Measurements from ENCODE around the gene BTBD2. TPM values are rescaled to one million over a fixed set of nuclear protein-coding genes. Genes with fewer than 3 reads are reported as not detected.

Gene BTBD2
- polyA plus RNA-seq, 2 donors = 40.0 to 48.9 TPM

- Histone ChIP-seq H3K9me3 (ENCODE audit: control insufficient read depth in 2 of 2, insufficient read depth in 1 of 2, low read depth in 1 of 2, low read length in 1 of 2) (no peaks in the 10 kb centered on the region), H3K27me3 (ENCODE audit: control insufficient read depth in 1 of 2, insufficient read depth in 2 of 2, low read length in 2 of 2) (no peaks in the 10 kb centered on the region), H3K36me3 (ENCODE audit: control insufficient read depth in 2 of 2, insufficient read depth in 2 of 2, low read length in 1 of 2) (peaks cover 0 to 13% of the 10 kb centered on the region in 2 donors), H3K27ac (ENCODE audit: low read depth in 2 of 2, low read length in 1 of 2) (no peak overlapping the region), H3K4me3 (ENCODE audit: low read depth in 1 of 2, low read length in 2 of 2) (no peak overlapping the region), H3K4me1 (ENCODE audit: control insufficient read depth in 2 of 2, insufficient read depth in 2 of 2, low read length in 1 of 2) (peaks cover 21 to 31% of the 10 kb centered on the region in 2 donors)
- 81% methylated on average over 18 of the region's 18 CpGs for WGBS, 2 donors
These were observed 69.6 kb downstream of the BTBD2 start for GRCh38 chr19:1945899-1946298.

- H3K4me1 ChIP-seq (ENCODE audit: control insufficient read depth in 2 of 2, insufficient read depth in 2 of 2, low read length in 1 of 2) = peaks cover 21 to 35% of the 10 kb centered on the region in 2 donors
- peaks cover 0 to 13% of the 10 kb centered on the region in 2 donors for H3K36me3 ChIP-seq (ENCODE audit: control insufficient read depth in 2 of 2, insufficient read depth in 2 of 2, low read length in 1 of 2)
- WGBS, 2 donors = 87 to 89% methylated on average over 28 to 30 of the region's 30 CpGs
- no peaks in the 10 kb centered on the region for H3K9me3 ChIP-seq (ENCODE audit: control insufficient read depth in 2 of 2, insufficient read depth in 1 of 2, low read depth in 1 of 2, low read length in 1 of 2)
- H3K27me3 ChIP-seq (ENCODE audit: control insufficient read depth in 1 of 2, insufficient read depth in 2 of 2, low read length in 2 of 2) = no peaks in the 10 kb centered on the region
- H3K4me3 ChIP-seq (ENCODE audit: low read depth in 1 of 2, low read length in 2 of 2) = no peak overlapping the region
- H3K27ac ChIP-seq (ENCODE audit: low read depth in 2 of 2, low read length in 1 of 2) = no peak overlapping the region
These were observed 70.5 kb downstream of the BTBD2 start for GRCh38 chr19:1944916-1945561.

- H3K4me1 ChIP-seq (ENCODE audit: control insufficient read depth in 2 of 2, insufficient read depth in 2 of 2, low read length in 1 of 2) = peaks cover 21 to 38% of the 10 kb centered on the region in 2 donors
- no peak overlapping the region for H3K4me3 ChIP-seq (ENCODE audit: low read depth in 1 of 2, low read length in 2 of 2)
- no peaks in the 10 kb centered on the region for H3K27me3 ChIP-seq (ENCODE audit: control insufficient read depth in 1 of 2, insufficient read depth in 2 of 2, low read length in 2 of 2)
- H3K27ac ChIP-seq (ENCODE audit: low read depth in 2 of 2, low read length in 1 of 2) = no peak overlapping the region
- no peaks in the 10 kb centered on the region for H3K9me3 ChIP-seq (ENCODE audit: control insufficient read depth in 2 of 2, insufficient read depth in 1 of 2, low read depth in 1 of 2, low read length in 1 of 2)
- WGBS, 2 donors = 77% methylated on average over 40 to 42 of the region's 42 CpGs
- peaks cover 0 to 8% of the 10 kb centered on the region in 2 donors for H3K36me3 ChIP-seq (ENCODE audit: control insufficient read depth in 2 of 2, insufficient read depth in 2 of 2, low read length in 1 of 2)
These were observed 71.2 kb downstream of the BTBD2 start for GRCh38 chr19:1944088-1944915.

GRCh38 chr19:1943661-1944087 is 71.8 kb downstream of the BTBD2 start:
- Histone ChIP-seq H3K4me3 (ENCODE audit: low read depth in 1 of 2, low read length in 2 of 2) (no peak overlapping the region), H3K36me3 (ENCODE audit: control insufficient read depth in 2 of 2, insufficient read depth in 2 of 2, low read length in 1 of 2) (peaks cover 0 to 5% of the 10 kb centered on the region in 2 donors), H3K9me3 (ENCODE audit: control insufficient read depth in 2 of 2, insufficient read depth in 1 of 2, low read depth in 1 of 2, low read length in 1 of 2) (no peaks in the 10 kb centered on the region), H3K27ac (ENCODE audit: low read depth in 2 of 2, low read length in 1 of 2) (no peak overlapping the region), H3K4me1 (ENCODE audit: control insufficient read depth in 2 of 2, insufficient read depth in 2 of 2, low read length in 1 of 2) (peaks cover 21 to 38% of the 10 kb centered on the region in 2 donors), H3K27me3 (ENCODE audit: control insufficient read depth in 1 of 2, insufficient read depth in 2 of 2, low read length in 2 of 2) (no peaks in the 10 kb centered on the region)
- 85 to 86% methylated on average over 19 to 22 of the region's 22 CpGs for WGBS, 2 donors

- no peaks in the 10 kb centered on the region for H3K9me3 ChIP-seq (ENCODE audit: control insufficient read depth in 2 of 2, insufficient read depth in 1 of 2, low read depth in 1 of 2, low read length in 1 of 2)
- H3K4me1 ChIP-seq (ENCODE audit: control insufficient read depth in 2 of 2, insufficient read depth in 2 of 2, low read length in 1 of 2) = peaks cover 21 to 38% of the 10 kb centered on the region in 2 donors
- peak overlapping the region; percentile 98 to 100 for H3K27ac ChIP-seq (ENCODE audit: low read depth in 2 of 2, low read length in 1 of 2)
- WGBS, 2 donors = 22 to 24% methylated on average over 21 of the region's 21 CpGs
- no peaks in the 10 kb centered on the region for H3K27me3 ChIP-seq (ENCODE audit: control insufficient read depth in 1 of 2, insufficient read depth in 2 of 2, low read length in 2 of 2)
- peaks cover 0 to 5% of the 10 kb centered on the region in 2 donors for H3K36me3 ChIP-seq (ENCODE audit: control insufficient read depth in 2 of 2, insufficient read depth in 2 of 2, low read length in 1 of 2)
- peak overlapping the region; percentile 80 to 88 for H3K4me3 ChIP-seq (ENCODE audit: low read depth in 1 of 2, low read length in 2 of 2)
These were observed 72.5 kb downstream of the BTBD2 start for GRCh38 chr19:1942934-1943555.

- no peaks in the 10 kb centered on the region for H3K9me3 ChIP-seq (ENCODE audit: control insufficient read depth in 2 of 2, insufficient read depth in 1 of 2, low read depth in 1 of 2, low read length in 1 of 2)
- peaks cover 15 to 33% of the 10 kb centered on the region in 2 donors for H3K4me1 ChIP-seq (ENCODE audit: control insufficient read depth in 2 of 2, insufficient read depth in 2 of 2, low read length in 1 of 2)
- 1% methylated on average over 39 to 40 of the region's 40 CpGs for WGBS, 2 donors
- H3K36me3 ChIP-seq (ENCODE audit: control insufficient read depth in 2 of 2, insufficient read depth in 2 of 2, low read length in 1 of 2) = peaks cover 0 to 2% of the 10 kb centered on the region in 2 donors
- H3K27ac ChIP-seq (ENCODE audit: low read depth in 2 of 2, low read length in 1 of 2) = peak overlapping the region; percentile 98 to 100
- peak overlapping the region; percentile 80 to 88 for H3K4me3 ChIP-seq (ENCODE audit: low read depth in 1 of 2, low read length in 2 of 2)
- no peaks in the 10 kb centered on the region for H3K27me3 ChIP-seq (ENCODE audit: control insufficient read depth in 1 of 2, insufficient read depth in 2 of 2, low read length in 2 of 2)
These were observed 73.2 kb downstream of the BTBD2 start for GRCh38 chr19:1942078-1942933.

- WGBS, 2 donors = 1% methylated on average over 53 to 97 of the region's 97 CpGs
- H3K4me3 ChIP-seq (ENCODE audit: low read depth in 1 of 2, low read length in 2 of 2) = peak within 1 kb of the TSS; percentile 80 to 88
- peak within 1 kb of the TSS; percentile 98 to 100 for H3K27ac ChIP-seq (ENCODE audit: low read depth in 2 of 2, low read length in 1 of 2)
- no peaks in the 10 kb centered on the region for H3K27me3 ChIP-seq (ENCODE audit: control insufficient read depth in 1 of 2, insufficient read depth in 2 of 2, low read length in 2 of 2)
- no peaks in the 10 kb centered on the region for H3K9me3 ChIP-seq (ENCODE audit: control insufficient read depth in 2 of 2, insufficient read depth in 1 of 2, low read depth in 1 of 2, low read length in 1 of 2)
- H3K36me3 ChIP-seq (ENCODE audit: control insufficient read depth in 2 of 2, insufficient read depth in 2 of 2, low read length in 1 of 2) = no peaks in the 10 kb centered on the region
- H3K4me1 ChIP-seq (ENCODE audit: control insufficient read depth in 2 of 2, insufficient read depth in 2 of 2, low read length in 1 of 2) = peaks cover 13 to 33% of the 10 kb centered on the region in 2 donors
These were observed 74.1 kb downstream of the BTBD2 start, which contains the start of gene CSNK1G2 for GRCh38 chr19:1941146-1942077. Gene CSNK1G2 (plus strand): TSS chr19:1941172. CDS start chr19:1969773, 28,601 bp downstream.

- Histone ChIP-seq H3K27ac (ENCODE audit: low read depth in 2 of 2, low read length in 1 of 2) (no peak overlapping the region), H3K9me3 (ENCODE audit: control insufficient read depth in 2 of 2, insufficient read depth in 1 of 2, low read depth in 1 of 2, low read length in 1 of 2) (no peaks in the 10 kb centered on the region), H3K36me3 (ENCODE audit: control insufficient read depth in 2 of 2, insufficient read depth in 2 of 2, low read length in 1 of 2) (no peaks in the 10 kb centered on the region), H3K4me1 (ENCODE audit: control insufficient read depth in 2 of 2, insufficient read depth in 2 of 2, low read length in 1 of 2) (peaks cover 6 to 18% of the 10 kb centered on the region in 2 donors), H3K4me3 (ENCODE audit: low read depth in 1 of 2, low read length in 2 of 2) (no peak overlapping the region), H3K27me3 (ENCODE audit: control insufficient read depth in 1 of 2, insufficient read depth in 2 of 2, low read length in 2 of 2) (no peaks in the 10 kb centered on the region)
- 76 to 89% methylated on average over 7 of the region's 7 CpGs for WGBS, 2 donors
These were observed 77.4 kb downstream of the BTBD2 start for GRCh38 chr19:1938071-1938470.

Data from esophagus (tissue), 2 donors.